GM19455 (cell line): Measurements from ENCODE around the gene ZCWPW2.

Experiments used
- ATAC-seq: cut with Tn5 transposase; IDR thresholded peaks from one replicate; pipeline ENCODE4 v1.9.1; 2021; ENCODE audit not compliant: unreplicated experiment

Gene ZCWPW2, protein sequence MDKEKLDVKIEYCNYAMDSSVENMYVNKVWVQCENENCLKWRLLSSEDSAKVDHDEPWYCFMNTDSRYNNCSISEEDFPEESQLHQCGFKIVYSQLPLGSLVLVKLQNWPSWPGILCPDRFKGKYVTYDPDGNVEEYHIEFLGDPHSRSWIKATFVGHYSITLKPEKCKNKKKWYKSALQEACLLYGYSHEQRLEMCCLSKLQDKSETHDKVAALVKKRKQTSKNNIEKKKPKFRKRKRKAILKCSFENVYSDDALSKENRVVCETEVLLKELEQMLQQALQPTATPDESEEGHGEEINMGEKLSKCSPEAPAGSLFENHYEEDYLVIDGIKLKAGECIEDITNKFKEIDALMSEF

DNA sequence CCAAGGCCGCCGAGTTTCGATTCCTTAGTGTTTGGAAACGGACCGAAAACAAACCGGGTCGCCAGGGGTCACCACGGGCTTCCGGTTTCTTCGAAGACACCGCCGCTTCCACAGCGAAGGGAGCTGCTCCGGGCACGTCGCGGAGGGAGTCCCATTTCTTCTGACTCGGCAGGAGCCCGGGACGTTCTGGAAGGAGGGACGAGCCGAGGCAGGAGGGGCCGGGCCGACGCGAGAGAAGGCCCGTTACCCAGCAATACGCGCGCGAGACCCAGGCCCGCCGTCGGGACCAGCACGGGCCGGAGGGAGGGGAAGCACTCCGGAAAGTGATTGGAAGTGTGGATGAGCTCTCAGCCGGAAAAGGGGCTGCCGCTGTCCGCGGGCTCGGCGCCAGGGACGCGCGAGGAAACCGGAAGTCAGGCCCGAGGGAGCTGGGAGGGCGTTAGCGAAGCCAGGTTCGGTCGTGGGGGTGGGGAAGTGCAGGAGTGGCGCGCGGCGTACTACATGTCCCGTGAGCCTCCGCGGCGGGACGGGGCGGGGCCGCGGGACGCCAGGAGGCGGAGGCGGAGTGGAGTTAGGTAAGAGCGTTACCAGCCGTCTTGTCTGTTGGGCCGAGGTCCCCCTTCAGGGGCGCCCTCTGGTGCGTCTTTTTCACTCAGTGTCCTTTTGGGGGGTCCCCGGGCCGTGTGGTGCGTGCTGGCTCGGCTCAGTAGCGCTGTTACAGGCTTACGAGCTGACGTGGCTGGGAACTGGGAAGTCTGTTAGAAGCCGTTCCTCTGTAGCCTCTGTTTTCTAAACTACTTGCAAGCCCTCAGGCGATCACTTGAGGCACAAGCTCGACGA lies at the start of gene ZCWPW2, which contains the start of gene AZI2:
Gene ZCWPW2 (plus strand): TSS at position 93 of the 840 bp plus-strand sequence. CDS start 64,348 bp downstream, outside the sequence.
Gene AZI2 (minus strand): TSS at position 196 of the 840 bp plus-strand sequence. CDS start 8,207 bp downstream, outside the sequence.
- peak; percentile 94 for ATAC-seq

DNA sequence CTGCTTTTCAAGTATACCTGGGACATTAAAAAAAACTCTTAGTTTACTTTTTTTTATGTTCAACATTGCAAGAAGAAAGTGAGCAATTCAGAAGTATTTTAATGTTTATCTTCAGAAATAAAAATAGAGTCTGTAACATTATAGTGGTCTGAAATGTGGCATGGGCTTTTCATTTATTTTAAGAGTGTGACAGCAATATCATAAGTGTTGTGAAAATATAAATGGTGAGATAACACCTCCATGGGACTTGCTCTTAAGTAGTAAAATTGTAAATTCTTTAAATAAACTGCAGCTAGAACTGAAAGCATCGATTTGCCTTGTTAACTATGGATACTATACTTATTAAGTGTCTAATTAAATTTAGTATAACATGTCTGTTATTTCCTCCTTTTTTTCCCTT lies 48.8 kb upstream of the ZCWPW2 start:
- no peak for ATAC-seq

DNA sequence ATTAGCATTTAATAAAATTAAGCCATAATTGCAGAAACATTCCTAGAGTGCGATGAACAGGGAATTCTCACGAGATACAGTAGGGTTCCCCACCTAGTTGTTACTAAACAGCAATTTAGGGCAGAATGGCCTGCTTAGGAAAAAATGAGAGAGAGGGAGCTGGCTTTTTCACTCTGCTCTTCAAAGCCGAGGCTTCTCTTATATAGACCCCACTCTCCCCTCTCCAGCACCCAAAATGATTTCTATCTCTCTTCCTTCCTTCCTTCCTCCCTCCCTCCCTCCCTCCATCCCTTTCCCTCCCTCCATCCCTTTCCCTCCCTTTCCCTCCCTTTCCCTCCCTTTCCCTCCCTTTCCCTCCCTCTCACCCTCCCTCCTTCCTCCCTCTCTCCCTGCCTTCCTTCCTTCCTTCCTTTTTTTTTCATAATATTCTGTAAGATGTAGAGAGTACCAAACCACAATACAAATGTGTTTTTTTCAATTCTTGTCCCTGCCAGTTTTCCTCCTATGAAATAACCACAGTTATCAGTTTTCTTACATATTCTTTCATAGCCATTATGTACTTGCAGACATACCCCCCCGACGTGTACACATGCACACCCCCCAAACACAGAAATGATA lies 48.1 kb upstream of the ZCWPW2 start:
- ATAC-seq, result no peak

DNA sequence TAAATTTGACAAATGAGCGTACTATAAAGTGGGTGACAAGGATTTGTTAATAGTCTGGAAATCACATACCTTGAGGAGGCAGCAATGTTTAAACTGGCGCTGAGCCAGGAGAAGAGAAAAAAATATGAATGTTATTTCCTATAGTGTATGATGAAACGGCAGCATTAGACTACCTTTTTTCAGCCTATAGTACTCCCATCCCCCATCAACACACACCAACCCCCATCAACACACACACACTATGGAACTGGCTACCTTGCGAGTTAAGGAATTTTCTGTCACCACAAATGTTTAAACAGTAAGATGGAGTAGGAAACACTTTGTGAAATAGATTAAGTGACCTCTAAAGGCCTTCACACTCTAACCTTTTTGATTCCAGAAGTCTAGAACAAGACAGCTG lies 46.8 kb upstream of the ZCWPW2 start:
- ATAC-seq, result no peak

DNA sequence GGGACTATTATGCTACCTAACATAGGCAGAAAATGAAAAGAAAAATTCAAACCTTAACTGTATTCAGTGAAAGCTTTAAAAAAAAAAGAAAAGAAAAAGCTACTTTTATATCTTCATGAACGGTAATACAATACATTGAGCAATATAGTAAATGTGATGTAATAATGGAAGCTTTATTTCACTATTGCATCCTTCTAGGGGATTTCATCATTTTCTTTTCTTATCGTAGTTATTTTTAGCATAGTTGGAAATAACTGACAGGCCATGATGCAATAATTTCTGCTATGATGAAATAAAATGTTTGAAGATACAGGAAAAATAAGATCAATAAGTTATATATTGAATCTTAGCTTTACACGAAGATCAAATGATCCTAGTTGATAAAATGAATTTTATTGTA lies 40.3 kb upstream of the ZCWPW2 start:
- ATAC-seq, result no peak

DNA sequence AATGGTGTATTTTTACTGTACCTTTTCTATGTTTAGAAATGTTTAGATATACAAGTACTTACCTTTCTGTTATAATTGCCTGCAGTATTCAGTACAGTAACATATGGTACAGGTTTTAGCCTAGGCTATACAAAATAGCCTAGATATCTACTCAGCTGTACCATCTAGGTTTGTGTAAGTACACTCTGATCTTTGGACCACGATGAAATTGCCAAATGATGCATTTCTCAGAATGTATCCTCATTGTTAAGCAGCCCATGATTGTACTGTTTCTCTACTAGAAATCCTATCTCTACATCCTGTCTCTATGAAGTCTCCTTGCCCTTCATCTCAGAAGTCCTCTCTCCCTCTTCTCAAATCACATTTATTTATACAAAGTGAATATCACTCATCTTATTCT lies 32.8 kb upstream of the ZCWPW2 start:
- no peak for ATAC-seq

DNA sequence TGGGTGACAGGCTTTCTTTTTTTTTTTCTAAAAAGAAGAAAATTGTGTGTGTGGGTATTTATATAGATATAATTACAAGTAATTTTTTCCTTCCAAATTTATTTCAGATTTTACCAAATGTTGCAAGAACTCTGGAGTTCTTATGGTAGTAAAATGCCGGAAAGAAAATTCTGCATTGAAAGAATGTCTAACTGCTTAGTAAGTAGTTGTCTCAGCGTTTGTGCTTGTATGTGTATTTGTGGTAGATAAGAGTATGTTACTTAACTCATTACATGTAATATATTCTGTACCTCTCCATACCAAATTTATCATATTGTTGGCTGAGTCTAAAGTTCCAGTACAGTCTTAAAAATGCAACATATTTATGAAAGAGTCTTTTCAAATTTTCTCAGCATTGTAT lies 32.3 kb upstream of the ZCWPW2 start:
- no peak for ATAC-seq

DNA sequence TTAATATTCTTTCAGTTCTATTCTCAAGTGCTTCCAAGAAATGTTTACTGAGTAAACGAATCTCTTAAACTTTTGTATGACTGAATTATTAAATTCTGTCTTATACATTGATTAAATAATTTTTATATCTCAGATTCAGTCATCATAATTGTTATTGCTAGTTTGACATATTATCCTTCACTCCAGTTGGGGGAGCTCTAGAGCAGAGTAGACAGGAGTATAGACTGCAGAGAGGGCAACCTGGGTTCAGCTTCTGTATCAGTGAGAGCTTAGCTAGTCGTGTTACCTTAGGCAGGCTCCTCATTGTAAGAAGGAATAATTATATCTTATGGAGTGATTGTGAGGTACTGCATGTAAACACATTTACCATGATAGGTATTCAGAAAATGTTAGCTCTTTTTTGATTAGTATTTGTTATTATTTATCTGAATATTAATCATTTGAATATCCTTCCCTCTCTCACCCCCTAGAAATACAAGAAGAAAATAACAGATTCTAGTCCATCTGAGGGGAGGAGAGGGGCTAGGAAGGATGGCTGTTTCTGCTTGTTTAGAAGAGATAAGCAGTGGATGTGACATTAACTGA lies 31.0 kb upstream of the ZCWPW2 start:
- ATAC-seq, result peak; percentile 77

DNA sequence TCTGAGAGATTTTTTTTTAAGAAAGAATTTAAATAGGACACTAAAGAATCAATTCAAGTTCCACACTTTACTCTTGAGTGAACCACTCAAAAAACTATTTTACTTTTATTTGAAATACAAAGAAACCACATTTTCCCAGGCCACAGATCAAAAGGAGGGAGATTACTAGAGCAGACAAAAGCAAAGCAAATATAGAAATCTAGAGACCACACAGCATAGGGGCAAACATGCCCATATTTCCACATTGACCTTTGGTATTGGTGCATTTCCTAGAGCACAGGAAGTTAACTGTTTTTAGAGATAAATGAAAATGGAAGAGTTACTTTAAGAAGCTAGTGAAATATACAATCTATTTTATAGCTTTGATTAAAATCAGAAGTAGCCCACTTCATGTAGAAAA lies 27.5 kb upstream of the ZCWPW2 start:
- no peak for ATAC-seq

DNA sequence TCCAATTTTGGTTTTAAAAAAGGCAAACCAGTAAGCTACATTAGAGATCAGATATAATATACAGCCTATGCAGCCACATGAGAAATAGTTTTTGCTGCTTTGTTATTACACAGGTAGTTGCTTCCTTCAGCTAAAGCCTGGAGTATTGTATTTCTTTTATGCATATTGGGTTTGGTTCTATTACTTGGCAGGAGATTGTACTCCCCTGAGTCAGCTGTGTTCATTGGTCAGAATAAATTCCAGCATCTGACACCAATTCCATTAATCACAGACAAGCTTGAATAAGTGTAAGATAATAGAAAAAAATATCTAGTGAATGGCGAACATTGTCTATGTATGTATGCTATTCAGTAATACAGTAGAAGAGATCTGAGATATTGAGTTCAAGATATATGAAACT lies 26.1 kb upstream of the ZCWPW2 start:
- no peak for ATAC-seq

DNA sequence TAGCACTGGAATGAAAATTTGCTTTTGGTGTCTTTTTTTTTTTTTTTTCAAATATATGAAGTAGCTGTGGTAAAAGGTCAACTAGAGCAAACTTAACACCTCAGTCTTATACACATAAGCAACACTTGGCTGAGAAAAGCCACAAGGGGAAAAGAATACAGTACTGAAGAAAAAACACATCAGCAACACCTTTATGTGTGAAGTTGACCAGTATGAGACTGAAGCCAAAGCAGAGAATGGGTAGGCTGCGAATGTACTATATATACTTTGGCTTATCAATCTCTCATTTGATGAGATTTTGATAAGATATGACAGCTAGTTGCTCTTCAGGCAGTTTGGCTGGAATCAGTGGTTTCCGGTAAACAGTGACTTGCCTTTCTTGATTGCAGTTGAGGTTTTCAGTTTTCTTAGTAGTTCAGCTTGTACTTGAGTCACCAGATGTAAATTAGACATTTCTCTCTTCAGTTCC lies 22.0 kb upstream of the ZCWPW2 start:
- peak; percentile 73 for ATAC-seq

DNA sequence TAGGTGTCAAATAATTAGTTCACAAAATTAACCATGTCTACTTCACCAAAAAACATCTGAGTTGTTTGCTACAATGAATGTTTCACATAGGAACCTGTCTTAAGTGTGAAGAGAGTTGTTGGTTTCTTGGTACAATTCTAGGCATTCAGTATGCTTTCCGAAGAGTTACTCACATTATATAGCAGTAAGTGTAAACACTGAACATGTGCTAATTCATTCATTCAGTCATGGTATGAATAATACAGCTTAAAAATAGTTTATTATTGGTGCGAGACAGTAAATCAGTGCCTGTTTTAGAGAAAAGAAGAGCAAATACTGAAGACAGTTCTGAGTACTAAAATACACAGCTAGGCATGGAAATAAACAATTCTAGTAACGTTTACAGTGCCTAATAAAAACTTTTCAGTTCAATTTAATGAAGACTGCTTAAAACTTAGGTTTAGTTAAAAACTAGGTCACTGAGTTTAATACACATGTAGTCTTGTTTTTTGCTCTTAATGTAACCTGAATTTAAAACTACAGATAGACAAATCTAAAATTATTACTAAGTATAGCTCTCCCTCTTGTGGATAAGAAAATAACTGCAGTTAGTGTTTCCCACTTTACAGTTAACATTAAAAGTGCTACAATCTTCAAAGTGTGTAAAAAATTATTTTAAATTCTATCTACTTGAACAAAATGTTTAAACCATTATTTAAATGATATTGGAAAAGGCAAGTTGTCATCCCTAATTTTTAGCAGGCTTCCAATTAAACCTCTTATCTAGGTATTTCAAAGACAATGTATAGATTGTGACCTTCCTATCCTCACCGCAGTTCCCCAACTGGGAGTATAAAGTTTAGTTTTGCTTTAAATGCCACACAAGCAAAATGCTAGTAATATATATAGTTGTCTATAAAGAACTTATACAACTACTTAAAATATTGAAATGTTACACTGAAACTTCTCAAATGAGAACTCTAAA lies 20.1 kb upstream of the ZCWPW2 start:
- peak; percentile 45 for ATAC-seq

DNA sequence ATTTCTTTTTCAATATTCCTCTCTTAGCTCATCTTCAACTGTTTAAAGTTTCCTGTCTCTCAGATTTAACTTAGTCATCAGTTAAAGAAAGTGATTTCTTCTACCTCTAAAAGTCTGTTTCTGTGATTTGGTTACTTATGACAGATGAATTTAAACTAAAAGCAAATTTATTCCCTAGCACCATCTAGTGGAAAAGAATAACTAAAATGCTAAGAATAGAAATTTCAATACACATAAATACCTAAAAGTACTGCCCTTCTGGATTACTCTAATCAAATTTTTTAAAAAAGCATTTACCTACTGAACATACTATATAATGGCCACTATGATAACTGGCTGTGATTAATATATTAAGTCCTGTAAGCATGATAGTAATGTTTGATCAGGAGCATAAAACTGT lies 14.0 kb upstream of the ZCWPW2 start:
- no peak for ATAC-seq

DNA sequence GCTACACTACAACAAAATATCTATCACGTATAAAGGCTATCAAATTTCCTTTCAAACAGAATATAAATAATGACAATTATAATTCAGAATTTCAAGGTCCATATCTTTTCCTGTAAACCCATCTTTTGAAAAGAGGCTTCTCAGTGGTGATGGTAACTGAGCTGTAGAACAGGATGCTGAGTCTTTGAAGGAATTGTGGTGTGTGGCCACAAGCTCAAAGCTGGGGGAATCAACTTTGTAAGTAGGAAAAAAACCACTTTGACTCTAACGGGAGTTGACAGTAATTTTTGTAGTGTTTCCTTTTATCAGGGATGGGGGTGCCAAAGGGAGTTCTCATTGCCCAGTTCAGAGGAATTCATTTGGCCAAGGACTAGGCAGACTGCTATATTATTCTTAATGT lies 13.3 kb upstream of the ZCWPW2 start:
- ATAC-seq, result no peak

DNA sequence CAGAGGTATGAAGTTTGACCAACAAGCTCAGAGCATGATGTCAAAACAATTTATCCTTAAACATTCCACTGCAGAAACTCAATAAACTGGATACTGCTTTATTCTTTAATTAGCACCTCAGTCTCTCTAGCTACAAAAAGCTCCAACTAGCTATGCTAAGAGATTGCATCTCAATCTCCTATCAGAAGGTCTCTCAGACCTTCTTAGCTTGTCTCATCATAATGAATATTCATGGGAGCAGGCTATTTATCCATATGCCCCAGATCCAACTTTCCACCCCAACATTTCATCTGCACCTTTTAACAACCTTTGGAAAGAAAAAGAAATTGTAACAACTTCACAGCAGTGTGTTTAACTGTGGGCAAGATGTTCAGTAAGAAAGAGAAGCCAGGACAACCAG lies 11.3 kb upstream of the ZCWPW2 start:
- ATAC-seq, result no peak

DNA sequence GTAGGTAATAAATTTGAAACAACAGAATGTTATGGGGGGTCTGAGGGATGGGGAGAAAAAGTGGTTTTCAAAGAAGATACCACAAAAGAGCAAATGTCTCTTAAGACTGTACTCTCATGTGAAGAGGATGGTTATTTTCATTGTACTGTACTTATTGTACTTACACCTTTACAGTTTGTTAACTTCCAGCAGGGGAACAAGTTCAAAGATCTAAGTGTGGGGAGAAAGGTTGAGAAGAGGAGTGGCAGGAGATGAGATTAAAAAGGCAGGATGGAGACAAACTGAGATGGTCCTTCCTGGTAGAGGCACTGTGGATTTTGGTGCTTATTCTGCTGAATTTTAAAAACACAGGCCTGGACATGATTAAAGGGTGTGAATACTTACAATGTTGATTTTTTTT lies 5.4 kb upstream of the ZCWPW2 start:
- no peak for ATAC-seq

DNA sequence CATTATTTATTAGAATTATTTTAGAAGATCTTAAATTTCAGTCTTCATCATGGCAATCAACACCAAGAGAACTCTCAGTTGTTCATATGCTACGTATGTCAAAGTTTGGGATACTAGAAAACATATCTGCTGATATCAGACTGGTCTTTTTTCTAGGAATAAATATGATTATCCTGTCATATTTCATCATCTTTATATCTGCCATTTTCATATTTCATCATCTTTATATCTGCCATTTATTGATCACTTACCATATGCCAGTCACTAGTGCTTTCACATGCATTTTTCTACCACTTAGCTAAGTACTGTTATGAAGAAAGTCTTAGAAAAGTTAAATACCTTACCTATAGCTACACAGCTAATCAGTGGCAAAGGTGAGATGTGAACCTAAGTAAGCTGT lies 2.8 kb upstream of the ZCWPW2 start:
- ATAC-seq, result no peak

DNA sequence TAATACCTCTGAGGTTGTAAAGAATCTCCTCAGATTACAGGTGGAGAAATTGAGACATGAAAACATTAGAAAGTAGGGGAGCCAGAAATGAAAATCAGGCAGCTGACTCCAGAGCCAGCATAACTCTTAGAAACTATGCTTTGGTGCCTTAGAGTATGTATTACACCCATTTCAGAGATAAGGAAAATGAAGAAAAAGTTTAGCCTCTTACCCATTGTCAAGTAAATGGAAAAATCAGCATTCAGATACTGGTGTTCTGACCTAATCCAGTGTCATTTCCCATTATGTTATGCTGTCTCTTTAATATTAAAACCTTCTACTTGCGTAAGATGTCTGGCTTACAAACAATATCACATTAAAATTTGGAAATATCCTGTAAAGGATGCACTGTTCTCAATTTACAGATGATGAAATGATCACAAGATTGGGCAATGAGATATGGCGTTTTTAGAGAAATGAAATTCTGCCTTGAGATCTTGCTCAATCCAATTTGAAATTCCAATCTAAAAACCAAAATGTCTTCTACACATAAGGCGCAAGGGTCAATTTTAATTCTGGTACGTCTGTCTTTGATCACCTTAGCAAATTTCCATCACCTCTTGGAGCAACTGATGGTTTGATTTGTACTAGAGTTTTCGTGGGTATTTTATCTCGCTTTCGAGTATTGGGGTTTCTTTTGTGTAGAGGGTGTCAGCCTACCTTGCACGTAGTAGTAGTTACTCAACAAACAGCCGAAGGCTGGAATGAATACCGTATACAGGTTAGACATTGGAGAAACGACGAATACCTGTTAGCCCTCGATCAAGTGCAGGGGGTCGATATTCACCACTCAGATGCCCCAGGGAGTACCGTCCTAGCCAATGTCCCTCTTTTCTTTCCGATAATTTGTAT lies 902 bp upstream of the ZCWPW2 start:
- no peak for ATAC-seq

DNA sequence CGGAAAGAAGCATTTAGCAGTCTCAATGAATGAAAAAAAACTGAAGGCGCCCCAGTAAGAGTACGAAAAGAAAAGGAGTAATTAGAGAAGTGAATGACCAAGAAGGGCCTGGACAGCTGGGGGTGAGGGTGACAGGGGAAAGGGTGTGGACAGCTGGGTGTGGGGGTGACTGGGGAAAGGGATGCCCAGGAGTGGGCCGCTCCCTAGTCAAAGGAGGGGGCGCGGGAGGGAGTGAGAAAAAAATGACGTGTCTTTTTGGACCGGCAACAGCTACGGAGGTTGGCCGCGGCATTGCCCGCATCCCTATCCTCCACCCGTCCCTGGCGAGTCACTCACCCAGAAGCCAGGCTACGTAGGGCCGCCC lies 274 bp upstream of the ZCWPW2 start:
- ATAC-seq, result no peak
